T-helper 1 cell treated with Interleukin-12 subunit alpha and Interleukin-12 subunit beta and Interleukin-4 antibody, amounts not matched to agents 30 μg/mL and 1 μg/mL, for 36 hours (primary cell): Measurements from ENCODE around the gene LHFPL6.

Experiments
- H3K27ac Mint-ChIP-seq: one replicate; pipeline ENCODE4 v1.8.0; 2021; ENCODE audit warnings: mild to moderate bottlenecking, mixed read lengths
- H3K27me3 Mint-ChIP-seq: one replicate; pipeline ENCODE4 v1.8.0; 2021; ENCODE audit warnings: low read depth, mixed read lengths
- H3K36me3 Mint-ChIP-seq: one replicate; pipeline ENCODE4 v1.8.0; 2021; ENCODE audit warnings: low read depth, mixed read lengths
- H3K4me1 Mint-ChIP-seq: one replicate; pipeline ENCODE4 v1.8.0; 2021; ENCODE audit warnings: low read depth, mixed read lengths
- H3K4me3 Mint-ChIP-seq: one replicate; pipeline ENCODE4 v1.8.0; 2021; ENCODE audit warnings: mild to moderate bottlenecking, moderate library complexity, mixed read lengths
- H3K9me3 Mint-ChIP-seq: one replicate; pipeline ENCODE4 v1.8.0; 2021; ENCODE audit warnings: mixed read lengths

Gene LHFPL6

GRCh38 chr13:39556866-39557265 lies 46.1 kb downstream of the LHFPL6 start:
- Mint-ChIP-seq H3K4me1 (no peaks in the 10 kb centered on the region), H3K4me3 (no peak overlapping the region), H3K36me3 (no peaks in the 10 kb centered on the region), H3K27me3 (peaks cover 3% of the 10 kb centered on the region), H3K27ac (no peak overlapping the region), H3K9me3 (no peaks in the 10 kb centered on the region)

GRCh38 chr13:39554371-39554770 lies 48.6 kb downstream of the LHFPL6 start:
- H3K36me3 Mint-ChIP-seq = no peaks in the 10 kb centered on the region
- H3K27me3 Mint-ChIP-seq = peaks cover 7% of the 10 kb centered on the region
- H3K9me3 Mint-ChIP-seq = no peaks in the 10 kb centered on the region
- no peak overlapping the region for H3K27ac Mint-ChIP-seq
- H3K4me1 Mint-ChIP-seq = no peaks in the 10 kb centered on the region
- H3K4me3 Mint-ChIP-seq = no peak overlapping the region

- Mint-ChIP-seq H3K36me3 (no peaks in the 10 kb centered on the region), H3K27me3 (peaks cover 9% of the 10 kb centered on the region), H3K4me1 (no peaks in the 10 kb centered on the region), H3K9me3 (no peaks in the 10 kb centered on the region), H3K4me3 (no peak overlapping the region), H3K27ac (no peak overlapping the region)
These were observed 50.7 kb downstream of the LHFPL6 start for GRCh38 chr13:39552246-39552645.

GRCh38 chr13:39550931-39551330 lies 52.1 kb downstream of the LHFPL6 start:
- no peaks in the 10 kb centered on the region for H3K9me3 Mint-ChIP-seq
- no peaks in the 10 kb centered on the region for H3K4me1 Mint-ChIP-seq
- H3K36me3 Mint-ChIP-seq = no peaks in the 10 kb centered on the region
- H3K27me3 Mint-ChIP-seq = peaks cover 9% of the 10 kb centered on the region
- H3K27ac Mint-ChIP-seq = no peak overlapping the region
- no peak overlapping the region for H3K4me3 Mint-ChIP-seq

- H3K9me3 Mint-ChIP-seq = no peaks in the 10 kb centered on the region
- no peaks in the 10 kb centered on the region for H3K4me1 Mint-ChIP-seq
- no peak overlapping the region for H3K4me3 Mint-ChIP-seq
- H3K27ac Mint-ChIP-seq = no peak overlapping the region
- H3K27me3 Mint-ChIP-seq = peaks cover 6% of the 10 kb centered on the region
- H3K36me3 Mint-ChIP-seq = no peaks in the 10 kb centered on the region
These were observed 55.9 kb downstream of the LHFPL6 start for GRCh38 chr13:39547108-39547507.

- Mint-ChIP-seq H3K27ac (no peak overlapping the region), H3K27me3 (no peaks in the 10 kb centered on the region), H3K36me3 (no peaks in the 10 kb centered on the region), H3K4me1 (no peaks in the 10 kb centered on the region), H3K9me3 (no peaks in the 10 kb centered on the region), H3K4me3 (no peak overlapping the region)
These were observed 60.6 kb downstream of the LHFPL6 start for GRCh38 chr13:39542361-39542760.

- Mint-ChIP-seq H3K4me1 (no peaks in the 10 kb centered on the region), H3K9me3 (no peaks in the 10 kb centered on the region), H3K27me3 (no peaks in the 10 kb centered on the region), H3K4me3 (no peak overlapping the region), H3K27ac (no peak overlapping the region), H3K36me3 (no peaks in the 10 kb centered on the region)
These were observed 61.9 kb downstream of the LHFPL6 start for GRCh38 chr13:39540929-39541605.

- no peaks in the 10 kb centered on the region for H3K4me1 Mint-ChIP-seq
- no peaks in the 10 kb centered on the region for H3K36me3 Mint-ChIP-seq
- H3K4me3 Mint-ChIP-seq = no peak overlapping the region
- H3K9me3 Mint-ChIP-seq = no peaks in the 10 kb centered on the region
- H3K27me3 Mint-ChIP-seq = no peaks in the 10 kb centered on the region
- no peak overlapping the region for H3K27ac Mint-ChIP-seq
These were observed 63.9 kb downstream of the LHFPL6 start for GRCh38 chr13:39538816-39539790.

GRCh38 chr13:39536906-39537305 lies 66.1 kb downstream of the LHFPL6 start:
- Mint-ChIP-seq H3K36me3 (no peaks in the 10 kb centered on the region), H3K27me3 (no peaks in the 10 kb centered on the region), H3K9me3 (no peaks in the 10 kb centered on the region), H3K4me3 (no peak overlapping the region), H3K27ac (no peak overlapping the region), H3K4me1 (no peaks in the 10 kb centered on the region)

GRCh38 chr13:39536274-39536673 lies 66.7 kb downstream of the LHFPL6 start:
- Mint-ChIP-seq H3K4me3 (no peak overlapping the region), H3K27me3 (no peaks in the 10 kb centered on the region), H3K9me3 (no peaks in the 10 kb centered on the region), H3K36me3 (no peaks in the 10 kb centered on the region), H3K27ac (no peak overlapping the region), H3K4me1 (no peaks in the 10 kb centered on the region)

- Mint-ChIP-seq H3K27me3 (no peaks in the 10 kb centered on the region), H3K36me3 (no peaks in the 10 kb centered on the region), H3K4me1 (no peaks in the 10 kb centered on the region), H3K4me3 (no peak overlapping the region), H3K27ac (no peak overlapping the region), H3K9me3 (no peaks in the 10 kb centered on the region)
These were observed 69.3 kb downstream of the LHFPL6 start for GRCh38 chr13:39533651-39534150.

GRCh38 chr13:39531646-39532045 lies 71.3 kb downstream of the LHFPL6 start:
- Mint-ChIP-seq H3K27me3 (peaks cover 5% of the 10 kb centered on the region), H3K9me3 (no peaks in the 10 kb centered on the region), H3K4me3 (no peak overlapping the region), H3K36me3 (no peaks in the 10 kb centered on the region), H3K27ac (no peak overlapping the region), H3K4me1 (no peaks in the 10 kb centered on the region)

- no peaks in the 10 kb centered on the region for H3K4me1 Mint-ChIP-seq
- no peak overlapping the region for H3K4me3 Mint-ChIP-seq
- no peaks in the 10 kb centered on the region for H3K9me3 Mint-ChIP-seq
- no peaks in the 10 kb centered on the region for H3K36me3 Mint-ChIP-seq
- H3K27me3 Mint-ChIP-seq = peaks cover 9% of the 10 kb centered on the region
- H3K27ac Mint-ChIP-seq = no peak overlapping the region
These were observed 72.1 kb downstream of the LHFPL6 start for GRCh38 chr13:39530916-39531315.

GRCh38 chr13:39528661-39528980 lies 74.4 kb downstream of the LHFPL6 start:
- Mint-ChIP-seq H3K36me3 (no peaks in the 10 kb centered on the region), H3K4me3 (no peak overlapping the region), H3K27me3 (peaks cover 11% of the 10 kb centered on the region), H3K27ac (no peak overlapping the region), H3K9me3 (no peaks in the 10 kb centered on the region), H3K4me1 (no peaks in the 10 kb centered on the region)
